ENCODE measurements around the gene WDR36.

WDR36 gene

DNA sequence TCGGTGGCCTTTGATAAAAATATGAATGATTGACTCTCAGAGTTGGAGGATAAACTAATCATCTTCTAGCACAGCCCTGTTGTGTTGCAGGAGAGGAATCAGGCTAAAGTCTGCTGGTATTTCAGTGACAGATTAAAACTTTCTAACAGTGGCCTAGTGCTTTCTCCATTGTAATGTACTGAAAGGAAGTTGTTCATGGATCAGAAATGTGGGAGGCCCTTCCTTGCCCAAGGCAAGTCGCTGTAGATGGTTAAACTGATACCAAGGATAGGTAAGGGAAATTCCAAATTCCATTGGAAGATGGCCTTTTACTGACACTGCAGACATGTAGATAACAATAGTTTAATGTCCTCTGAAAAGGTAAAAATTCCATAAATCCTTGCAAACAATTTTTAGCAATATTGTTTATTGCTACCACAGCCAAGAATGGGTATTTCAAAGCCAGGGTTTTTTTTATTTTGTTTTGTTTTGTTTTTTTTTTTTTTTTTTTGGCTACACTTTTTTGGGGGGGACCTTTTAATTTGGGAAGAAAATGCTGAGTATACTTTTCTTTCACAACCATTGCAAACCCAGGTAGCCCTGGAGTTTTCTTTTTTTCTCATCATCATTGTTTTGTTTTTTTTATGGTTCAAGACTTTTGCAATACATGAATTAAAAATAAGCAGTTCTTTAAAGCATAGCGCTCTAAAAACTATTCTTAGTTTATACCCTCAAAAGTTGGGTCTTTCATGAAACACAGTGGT lies 35.5 kb downstream of the WDR36 start:
- Mint-ChIP-seq H3K4me1 (no peaks in the 10 kb centered on the region), H3K36me3 (ENCODE audit: low read depth) (peaks cover 38% of the 10 kb centered on the region), H3K9me3 (no peaks in the 10 kb centered on the region), H3K27ac (no peak overlapping the region), H3K27me3 (ENCODE audit: low read depth, poor library complexity) (no peaks in the 10 kb centered on the region), H3K4me3 (no peak overlapping the region)
- TF ChIP-seq, protein P1, sequence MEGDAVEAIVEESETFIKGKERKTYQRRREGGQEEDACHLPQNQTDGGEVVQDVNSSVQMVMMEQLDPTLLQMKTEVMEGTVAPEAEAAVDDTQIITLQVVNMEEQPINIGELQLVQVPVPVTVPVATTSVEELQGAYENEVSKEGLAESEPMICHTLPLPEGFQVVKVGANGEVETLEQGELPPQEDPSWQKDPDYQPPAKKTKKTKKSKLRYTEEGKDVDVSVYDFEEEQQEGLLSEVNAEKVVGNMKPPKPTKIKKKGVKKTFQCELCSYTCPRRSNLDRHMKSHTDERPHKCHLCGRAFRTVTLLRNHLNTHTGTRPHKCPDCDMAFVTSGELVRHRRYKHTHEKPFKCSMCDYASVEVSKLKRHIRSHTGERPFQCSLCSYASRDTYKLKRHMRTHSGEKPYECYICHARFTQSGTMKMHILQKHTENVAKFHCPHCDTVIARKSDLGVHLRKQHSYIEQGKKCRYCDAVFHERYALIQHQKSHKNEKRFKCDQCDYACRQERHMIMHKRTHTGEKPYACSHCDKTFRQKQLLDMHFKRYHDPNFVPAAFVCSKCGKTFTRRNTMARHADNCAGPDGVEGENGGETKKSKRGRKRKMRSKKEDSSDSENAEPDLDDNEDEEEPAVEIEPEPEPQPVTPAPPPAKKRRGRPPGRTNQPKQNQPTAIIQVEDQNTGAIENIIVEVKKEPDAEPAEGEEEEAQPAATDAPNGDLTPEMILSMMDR (IDR thresholded peaks at IDR 0.05), result no peak
- no peak for DNase-seq

DNA sequence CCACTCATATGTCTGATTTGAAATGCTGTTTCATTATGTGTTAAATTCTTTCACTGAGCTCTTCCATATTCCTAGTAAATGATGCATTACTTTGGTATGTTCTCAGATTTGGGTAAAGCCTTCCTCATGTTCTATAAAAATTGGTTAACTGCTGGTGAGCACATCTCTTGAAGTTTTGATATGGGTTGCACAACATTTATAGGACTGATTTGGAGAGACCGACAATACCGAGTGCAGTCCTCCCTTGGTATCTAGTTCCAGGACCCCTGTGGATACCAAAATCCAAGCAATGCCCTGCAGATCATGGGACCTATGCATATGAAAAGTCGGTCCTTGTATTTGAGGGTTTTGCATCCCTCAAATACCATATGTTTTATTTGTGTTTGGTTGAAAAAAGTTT lies 37.8 kb downstream of the WDR36 start:
- no peak for DNase-seq
- Mint-ChIP-seq H3K36me3 (ENCODE audit: low read depth) (peaks cover 22% of the 10 kb centered on the region), H3K9me3 (no peaks in the 10 kb centered on the region), H3K4me1 (no peaks in the 10 kb centered on the region), H3K27me3 (ENCODE audit: low read depth, poor library complexity) (no peaks in the 10 kb centered on the region), H3K27ac (peak overlapping the region; percentile 10), H3K4me3 (no peak overlapping the region)
- TF ChIP-seq, protein P1 (IDR thresholded peaks at IDR 0.05), result no peak

DNA sequence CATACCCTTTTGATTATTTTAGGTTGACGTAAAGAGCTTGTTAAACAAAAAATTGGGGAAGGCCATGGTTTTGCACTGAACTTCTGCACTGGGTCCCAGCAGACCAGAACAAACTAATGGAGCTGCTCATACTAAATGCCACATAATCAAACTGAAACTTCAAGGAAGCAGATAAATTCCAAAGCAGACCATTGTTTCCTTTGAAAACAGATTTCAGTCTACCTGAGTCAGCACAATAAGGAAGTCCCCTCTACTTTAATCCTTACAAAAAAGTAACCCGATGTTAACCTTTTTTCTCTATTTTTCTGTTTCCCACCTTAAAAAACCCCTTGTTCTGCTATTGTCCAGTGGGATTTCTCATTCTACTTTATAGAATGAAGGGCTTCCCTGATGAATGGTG lies 39.2 kb downstream of the WDR36 start:
- Mint-ChIP-seq H3K4me1 (no peaks in the 10 kb centered on the region), H3K4me3 (no peak overlapping the region), H3K27ac (no peak overlapping the region), H3K27me3 (ENCODE audit: low read depth, poor library complexity) (peaks cover 3% of the 10 kb centered on the region), H3K9me3 (no peaks in the 10 kb centered on the region), H3K36me3 (ENCODE audit: low read depth) (peaks cover 18% of the 10 kb centered on the region)
- DNase-seq, result no peak
- TF ChIP-seq, protein P1 (IDR thresholded peaks at IDR 0.05), result no peak

DNA sequence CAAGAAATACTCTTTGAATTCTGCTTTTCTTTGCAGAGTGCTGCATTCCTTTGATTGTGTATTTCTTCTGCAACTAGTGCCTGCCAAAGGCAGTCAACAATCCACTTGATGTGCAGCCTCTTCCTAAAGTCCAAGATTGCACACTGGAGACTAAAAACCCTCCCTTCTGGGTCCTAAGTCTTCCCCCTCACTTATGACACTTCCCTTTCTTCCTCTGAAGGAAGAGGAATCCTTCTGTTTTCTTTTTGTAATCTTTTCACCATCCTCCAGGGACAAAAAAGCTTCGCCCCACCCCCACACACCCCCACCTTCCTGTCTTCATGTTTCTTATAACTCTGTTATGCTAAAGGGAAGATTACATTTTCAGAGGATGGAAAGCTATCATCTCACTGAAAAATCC lies 39.9 kb downstream of the WDR36 start:
- Mint-ChIP-seq H3K27ac (no peak overlapping the region), H3K4me1 (no peaks in the 10 kb centered on the region), H3K36me3 (ENCODE audit: low read depth) (peaks cover 11% of the 10 kb centered on the region), H3K9me3 (no peaks in the 10 kb centered on the region), H3K4me3 (no peak overlapping the region), H3K27me3 (ENCODE audit: low read depth, poor library complexity) (peaks cover 3% of the 10 kb centered on the region)
- TF ChIP-seq, protein P1 (IDR thresholded peaks at IDR 0.05), result no peak
- DNase-seq, result no peak

DNA sequence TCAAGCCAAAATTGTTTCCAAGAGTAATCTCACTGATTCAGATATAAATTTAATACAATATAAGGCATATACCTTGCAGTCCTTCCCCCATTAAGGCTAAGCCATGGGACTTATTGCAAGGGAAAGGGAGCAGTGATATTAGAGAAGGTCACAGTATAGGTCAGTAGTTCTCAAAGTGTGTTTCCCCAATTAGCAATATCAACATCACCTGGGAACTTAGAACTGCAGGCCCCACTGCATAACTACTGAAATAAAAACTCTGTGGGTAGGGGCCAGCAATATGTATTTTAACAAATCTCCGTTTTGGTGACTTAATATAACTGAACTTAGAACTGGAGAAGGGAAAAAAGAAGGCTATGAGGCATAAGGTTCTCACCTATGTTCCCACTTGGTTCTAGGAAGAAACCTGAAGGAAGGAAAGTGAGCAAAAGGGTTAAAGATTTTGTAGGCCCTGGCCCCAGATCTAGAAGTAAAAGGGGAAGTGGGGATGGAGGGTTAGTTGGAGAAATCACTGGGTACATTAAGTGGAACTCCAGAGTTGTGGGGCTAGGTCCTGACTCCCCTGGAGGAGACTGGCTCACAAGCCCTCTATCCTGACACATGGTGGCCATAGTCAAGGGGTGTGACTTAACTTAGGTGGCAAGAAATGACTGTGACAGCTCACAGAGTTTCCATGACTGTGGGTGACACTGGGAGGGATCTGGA lies 40.7 kb downstream of the WDR36 start:
- peaks cover 6% of the 10 kb centered on the region for H3K27me3 Mint-ChIP-seq (ENCODE audit: low read depth, poor library complexity)
- no peak for DNase-seq
- H3K4me1 Mint-ChIP-seq, result no peaks in the 10 kb centered on the region
- no peak overlapping the region for H3K27ac Mint-ChIP-seq
- H3K36me3 Mint-ChIP-seq (ENCODE audit: low read depth), result peaks cover 2% of the 10 kb centered on the region
- no peaks in the 10 kb centered on the region for H3K9me3 Mint-ChIP-seq
- H3K4me3 Mint-ChIP-seq, result no peak overlapping the region
- TF ChIP-seq, protein P1 (IDR thresholded peaks at IDR 0.05), result no peak

DNA sequence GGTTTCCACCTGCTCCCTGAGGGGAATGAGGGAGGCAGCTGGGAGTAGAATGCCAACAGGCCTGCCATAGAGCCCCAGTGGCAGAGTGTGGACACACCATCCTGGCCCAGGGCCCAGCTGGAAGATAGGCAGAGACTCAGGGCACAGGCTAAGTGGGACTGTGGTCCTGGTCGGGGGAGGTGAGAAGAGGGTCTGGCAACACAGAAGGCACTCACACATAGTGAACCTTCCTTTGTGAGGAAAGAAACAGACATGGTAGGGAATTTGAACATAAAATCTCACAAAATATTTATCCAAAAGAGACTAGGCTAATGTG lies 41.2 kb downstream of the WDR36 start:
- no peaks in the 10 kb centered on the region for H3K36me3 Mint-ChIP-seq (ENCODE audit: low read depth)
- DNase-seq, result no peak

More for the DNA sequence above, 41.2 kb downstream of the WDR36 start:
- no peaks in the 10 kb centered on the region for H3K9me3 Mint-ChIP-seq
- peaks cover 6% of the 10 kb centered on the region for H3K27me3 Mint-ChIP-seq (ENCODE audit: low read depth, poor library complexity)
- no peak overlapping the region for H3K27ac Mint-ChIP-seq
- no peaks in the 10 kb centered on the region for H3K4me1 Mint-ChIP-seq
- TF ChIP-seq, protein P1 (IDR thresholded peaks at IDR 0.05), result no peak
- H3K4me3 Mint-ChIP-seq, result no peak overlapping the region

Measured in nephron progenitor cell (in vitro differentiated cells).